Stimulated activated CD8-positive, alpha-beta memory T cell treated with anti-CD3 and anti-CD28 coated beads, Interleukin-4, amount 100 ng/mL, for 1 hour (primary cell): ENCODE data around the gene LIMK1.

Experiments used
- DNase-seq, 2 donors: peaks; one replicate each; pipeline ENCODE4 v3.0.0-alpha.2; 2020; ENCODE audit warnings: low read depth in 2 of 2, low spot score in 1 of 2

Gene LIMK1

DNA sequence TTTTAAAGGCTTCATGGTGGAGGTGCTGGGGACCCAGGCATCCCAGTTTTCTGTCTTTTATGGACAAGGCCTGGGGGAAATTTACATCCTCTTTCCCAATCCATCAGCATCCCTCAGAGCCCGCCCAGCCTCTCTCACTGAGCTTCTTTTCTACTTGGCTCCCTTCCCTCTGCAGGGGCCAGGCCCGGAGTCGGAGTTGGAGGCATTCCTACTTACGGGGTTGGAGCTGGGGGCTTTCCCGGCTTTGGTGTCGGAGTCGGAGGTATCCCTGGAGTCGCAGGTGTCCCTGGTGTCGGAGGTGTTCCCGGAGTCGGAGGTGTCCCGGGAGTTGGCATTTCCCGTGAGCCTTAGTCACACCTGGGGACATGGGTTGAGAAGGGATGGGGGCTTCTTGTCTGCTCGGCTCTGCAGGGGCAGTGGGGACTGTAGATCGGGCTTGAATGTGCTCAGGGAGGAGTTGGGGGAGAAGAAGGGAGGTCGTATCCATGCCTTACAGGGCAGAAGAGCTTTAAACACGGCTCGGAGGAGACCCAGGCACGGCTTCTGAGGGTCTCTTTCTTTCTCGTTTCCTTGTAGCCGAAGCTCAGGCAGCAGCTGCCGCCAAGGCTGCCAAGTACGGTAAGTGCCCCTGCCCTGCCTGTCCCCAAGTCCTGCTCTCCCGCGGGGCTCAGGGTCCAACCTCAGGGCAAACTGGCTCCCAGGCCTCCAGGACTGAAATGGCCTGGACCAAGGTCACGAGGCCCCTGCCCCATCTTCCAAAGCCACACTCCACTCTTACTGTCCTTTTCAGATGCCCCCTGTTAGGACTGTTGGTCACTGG, 27.3 kb upstream of the LIMK1 start:
- DNase-seq, result no peak

- no peak for DNase-seq
Measured at GRCh38 chr7:74057216-74057925, 26.2 kb upstream of the LIMK1 start.

DNA sequence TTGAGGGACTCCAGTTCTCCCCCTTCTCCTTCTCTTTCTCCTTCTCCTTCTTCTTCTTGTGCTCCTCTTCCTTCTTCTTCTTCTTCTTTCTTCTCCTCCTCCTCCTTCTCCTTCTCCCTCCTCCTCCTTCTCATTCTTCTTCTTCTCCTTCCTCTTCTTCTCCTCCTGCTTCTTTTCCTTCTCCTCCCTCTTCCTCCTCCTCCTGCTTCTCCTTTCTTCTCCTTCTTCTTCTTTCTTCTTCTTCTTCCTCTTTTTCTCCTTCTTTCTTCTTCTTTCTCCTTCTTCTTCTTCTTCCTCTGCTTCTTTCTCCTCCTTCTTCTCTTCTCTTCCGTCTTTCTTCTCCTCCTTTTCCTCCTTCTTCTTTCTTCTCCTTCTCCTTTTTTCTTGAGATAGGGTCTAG, 25.6 kb upstream of the LIMK1 start:
- no peak for DNase-seq

- DNase-seq, result no peak
Measured at GRCh38 chr7:74058486-74058885, 25.1 kb upstream of the LIMK1 start.

- no peak for DNase-seq
Measured at GRCh38 chr7:74059037-74059436, 24.6 kb upstream of the LIMK1 start.

DNA sequence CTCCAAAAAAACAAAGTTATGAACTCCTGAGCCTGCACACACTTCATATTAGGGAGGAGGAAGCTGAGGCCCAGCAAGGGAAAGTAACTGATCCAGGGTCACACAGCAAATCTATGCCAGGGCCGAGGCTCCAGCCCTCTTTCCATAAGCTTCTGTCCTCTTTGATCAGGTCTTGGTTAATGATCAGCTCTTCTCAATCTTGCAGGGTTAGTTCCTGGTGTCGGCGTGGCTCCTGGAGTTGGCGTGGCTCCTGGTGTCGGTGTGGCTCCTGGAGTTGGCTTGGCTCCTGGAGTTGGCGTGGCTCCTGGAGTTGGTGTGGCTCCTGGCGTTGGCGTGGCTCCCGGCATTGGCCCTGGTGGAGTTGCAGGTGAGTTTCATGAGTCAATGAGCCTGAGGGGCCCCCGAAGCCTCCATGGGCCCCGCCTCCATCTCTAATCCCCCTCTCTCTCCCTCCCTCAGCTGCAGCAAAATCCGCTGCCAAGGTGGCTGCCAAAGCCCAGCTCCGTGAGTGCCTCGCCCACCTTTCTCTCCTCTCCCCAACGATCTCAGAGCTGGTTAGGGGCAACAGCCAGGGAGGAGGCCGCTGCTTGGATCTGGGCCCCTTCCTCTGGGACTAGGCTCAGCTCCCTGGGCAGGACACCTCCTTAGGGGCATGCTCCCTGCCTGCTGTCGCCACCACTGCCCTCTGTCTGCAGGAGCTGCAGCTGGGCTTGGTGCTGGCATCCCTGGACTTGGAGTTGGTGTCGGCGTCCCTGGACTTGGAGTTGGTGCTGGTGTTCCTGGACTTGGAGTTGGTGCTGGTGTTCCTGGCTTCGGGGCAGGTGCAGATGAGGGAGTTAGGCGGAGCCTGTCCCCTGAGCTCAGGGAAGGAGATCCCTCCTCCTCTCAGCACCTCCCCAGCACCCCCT, 23.7 kb upstream of the LIMK1 start:
- DNase-seq, result no peak

DNA sequence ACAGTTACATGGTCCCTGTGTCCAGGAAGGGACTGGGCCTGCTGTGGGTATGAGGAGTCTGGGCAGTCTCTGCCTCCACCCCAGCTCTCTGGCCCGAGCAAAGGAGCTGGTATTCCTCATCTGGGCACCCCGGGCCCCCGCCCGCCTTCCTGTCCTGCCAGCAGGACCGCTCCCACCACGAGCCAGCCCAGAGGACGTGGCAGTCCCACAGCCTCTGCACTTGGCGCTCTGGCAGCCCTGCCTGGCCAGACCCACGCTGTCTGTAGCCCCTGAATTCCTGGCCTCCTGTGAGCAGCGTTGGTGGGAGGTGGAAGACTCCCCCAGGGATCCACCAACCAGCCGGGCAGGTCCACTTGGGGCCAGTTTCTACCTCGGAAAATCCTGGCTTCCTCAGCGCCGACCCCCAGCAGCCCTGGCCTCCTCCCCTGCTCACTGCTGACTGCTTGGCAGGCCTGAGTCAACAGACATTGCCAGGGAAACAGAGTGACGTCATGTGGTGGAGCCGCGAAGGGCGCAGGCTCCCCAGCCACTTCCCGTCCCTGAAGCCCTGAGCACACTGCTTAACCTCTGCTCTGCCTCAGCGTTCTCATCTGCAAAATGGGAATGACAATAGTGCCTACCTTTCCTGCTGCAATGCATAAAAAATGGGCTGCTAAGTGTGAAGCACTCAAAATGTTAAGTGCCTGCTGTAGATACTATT, 21.6 kb upstream of the LIMK1 start:
- peak; percentile 38 to 46 for DNase-seq

DNA sequence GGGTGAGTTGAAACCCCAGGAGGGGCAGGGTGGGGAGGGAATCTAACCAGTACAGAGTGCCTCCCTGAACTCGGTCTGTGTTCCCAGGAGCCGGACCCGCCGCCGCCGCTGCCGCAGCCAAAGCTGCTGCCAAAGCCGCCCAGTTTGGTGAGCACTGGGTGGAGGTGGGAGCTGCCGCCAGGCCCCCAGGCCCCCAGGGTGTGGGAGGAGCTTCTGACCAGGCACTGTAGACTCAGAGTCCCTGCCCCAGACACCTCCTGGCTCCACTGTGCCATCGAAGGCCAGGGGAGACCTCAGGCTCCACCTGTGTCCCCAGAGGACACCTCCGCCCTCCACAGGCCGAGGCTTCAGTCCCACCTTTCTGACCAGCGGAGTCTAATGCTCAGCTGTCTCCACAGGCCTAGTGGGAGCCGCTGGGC, 20.4 kb upstream of the LIMK1 start:
- no peak for DNase-seq

DNA sequence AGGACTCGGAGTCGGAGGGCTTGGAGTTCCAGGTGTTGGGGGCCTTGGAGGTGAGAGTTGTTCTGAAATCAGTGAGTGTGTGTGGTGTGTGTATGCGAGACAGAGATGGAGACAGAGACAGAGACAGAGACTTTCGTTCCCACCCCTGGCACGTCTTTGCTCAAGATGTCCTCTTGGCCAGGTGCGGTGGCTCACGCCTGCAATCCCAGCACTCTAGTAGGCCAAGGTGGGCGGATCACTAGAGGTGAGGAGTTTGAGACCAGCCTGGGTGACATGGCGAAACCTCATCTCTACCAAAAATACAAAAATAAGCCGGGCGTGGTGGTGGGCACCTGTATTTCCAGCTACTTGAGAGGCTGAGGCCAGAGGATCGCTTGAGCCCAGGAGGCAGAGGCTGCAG, 20.0 kb upstream of the LIMK1 start:
- DNase-seq, result no peak

DNA sequence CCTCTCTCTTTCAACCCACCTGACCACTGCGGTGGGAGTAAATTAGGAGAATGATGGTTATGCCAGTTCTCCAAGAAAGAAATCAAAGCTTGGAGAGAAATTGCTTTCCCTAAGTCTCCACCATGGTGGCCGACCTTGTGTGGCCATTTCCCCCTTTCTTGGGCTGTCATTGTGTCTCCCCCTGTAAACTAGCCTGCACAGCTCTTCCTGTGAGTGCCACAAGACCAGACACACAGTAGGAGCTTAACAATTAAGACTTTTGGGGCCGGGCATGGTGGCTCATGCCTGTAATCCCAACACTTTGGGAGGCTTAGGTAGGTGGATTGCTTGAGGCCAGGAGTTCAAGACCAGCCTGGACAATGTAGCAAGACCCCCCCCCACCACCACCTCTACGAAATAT, 18.9 kb upstream of the LIMK1 start:
- DNase-seq, result no peak

DNA sequence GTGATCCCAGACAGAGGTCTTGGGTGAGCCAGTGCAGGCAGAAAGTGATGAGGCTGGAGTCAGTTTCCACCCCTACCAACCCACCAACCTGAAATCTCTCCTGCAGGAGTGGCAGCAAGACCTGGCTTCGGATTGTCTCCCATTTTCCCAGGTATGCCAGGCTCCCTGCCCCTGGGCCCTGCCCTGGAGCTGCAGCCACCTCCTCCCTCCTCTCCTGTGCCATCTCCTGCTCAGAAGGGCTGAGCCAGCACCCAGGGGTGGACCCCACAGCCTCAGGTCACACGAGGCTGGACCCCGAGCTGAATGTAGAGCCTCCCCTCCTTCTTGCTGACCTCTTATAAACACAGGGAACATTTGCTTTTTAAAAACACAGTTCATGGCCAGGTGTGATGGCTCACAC, 17.0 kb upstream of the LIMK1 start:
- DNase-seq, result no peak

DNA sequence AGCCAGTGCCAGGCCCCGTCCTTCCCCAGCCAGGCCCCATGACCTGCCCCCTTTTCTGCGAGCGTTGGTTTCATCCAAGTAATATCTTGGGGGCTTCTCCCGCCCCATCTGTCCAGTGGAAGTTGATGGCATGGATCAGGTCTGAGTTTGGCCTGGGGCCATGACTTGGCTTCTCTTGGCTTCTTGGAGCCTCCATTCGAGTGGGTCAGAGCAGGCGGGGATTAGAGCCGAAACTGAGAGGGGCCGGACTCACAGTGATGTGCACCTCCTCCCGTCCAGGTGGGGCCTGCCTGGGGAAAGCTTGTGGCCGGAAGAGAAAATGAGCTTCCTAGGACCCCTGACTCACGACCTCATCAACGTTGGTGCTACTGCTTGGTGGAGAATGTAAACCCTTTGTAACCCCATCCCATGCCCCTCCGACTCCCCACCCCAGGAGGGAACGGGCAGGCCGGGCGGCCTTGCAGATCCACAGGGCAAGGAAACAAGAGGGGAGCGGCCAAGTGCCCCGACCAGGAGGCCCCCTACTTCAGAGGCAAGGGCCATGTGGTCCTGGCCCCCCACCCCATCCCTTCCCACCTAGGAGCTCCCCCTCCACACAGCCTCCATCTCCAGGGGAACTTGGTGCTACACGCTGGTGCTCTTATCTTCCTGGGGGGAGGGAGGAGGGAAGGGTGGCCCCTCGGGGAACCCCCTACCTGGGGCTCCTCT, 15.1 kb upstream of the LIMK1 start:
- no peak for DNase-seq

DNA sequence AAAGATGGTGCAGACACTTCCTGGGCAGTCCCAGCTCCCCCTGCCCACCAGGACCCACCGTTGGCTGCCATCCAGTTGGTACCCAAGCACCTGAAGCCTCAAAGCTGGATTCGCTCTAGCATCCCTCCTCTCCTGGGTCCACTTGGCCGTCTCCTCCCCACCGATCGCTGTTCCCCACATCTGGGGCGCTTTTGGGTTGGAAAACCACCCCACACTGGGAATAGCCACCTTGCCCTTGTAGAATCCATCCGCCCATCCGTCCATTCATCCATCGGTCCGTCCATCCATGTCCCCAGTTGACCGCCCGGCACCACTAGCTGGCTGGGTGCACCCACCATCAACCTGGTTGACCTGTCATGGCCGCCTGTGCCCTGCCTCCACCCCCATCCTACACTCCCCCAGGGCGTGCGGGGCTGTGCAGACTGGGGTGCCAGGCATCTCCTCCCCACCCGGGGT, 14.5 kb upstream of the LIMK1 start:
- DNase-seq, result no peak

DNA sequence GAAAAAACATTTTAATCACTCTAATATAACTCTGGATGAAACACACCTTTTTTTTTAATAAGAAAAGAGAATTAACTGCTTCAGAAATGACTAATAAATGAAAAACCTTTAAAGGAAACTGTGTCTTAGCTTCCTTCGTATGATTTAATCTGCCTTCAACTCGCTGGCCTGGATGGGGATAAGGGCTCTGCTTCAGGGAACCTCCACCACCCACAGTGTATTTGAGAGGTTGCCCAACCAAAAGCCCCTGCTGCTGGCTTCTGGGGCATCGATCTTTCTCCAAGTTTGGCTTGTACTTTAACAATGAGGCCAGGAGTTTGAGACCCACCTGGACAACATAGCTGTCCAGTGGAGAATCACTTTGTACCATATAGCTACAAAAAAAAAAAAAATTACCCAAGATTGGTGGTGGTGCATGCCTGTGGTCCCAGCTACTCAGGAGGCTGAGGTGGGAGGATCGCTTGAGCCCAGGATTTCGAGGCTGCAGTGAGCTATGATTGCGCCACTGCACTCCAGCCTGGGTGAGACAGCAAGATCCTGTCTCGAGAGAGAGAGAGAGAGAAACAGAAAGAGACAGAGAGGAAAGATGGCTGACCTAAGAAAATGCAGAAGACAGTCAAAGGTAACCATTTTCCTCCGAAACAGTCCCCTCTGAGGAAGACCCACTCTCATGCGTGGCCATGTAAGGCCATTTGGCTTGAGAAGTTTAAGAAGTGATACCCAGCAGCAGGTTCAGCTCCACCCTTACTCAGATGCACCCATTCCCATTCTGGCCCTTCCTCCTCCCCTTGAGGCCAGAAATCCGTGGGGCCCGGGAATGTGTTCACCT, 13.6 kb upstream of the LIMK1 start:
- DNase-seq, result no peak

GRCh38 chr7:74070619-74070921, 13.0 kb upstream of the LIMK1 start:
- no peak for DNase-seq

- DNase-seq, result no peak
Measured at GRCh38 chr7:74071121-74071520, 12.5 kb upstream of the LIMK1 start.

GRCh38 chr7:74074770-74075169, 8.8 kb upstream of the LIMK1 start:
- no peak for DNase-seq

DNA sequence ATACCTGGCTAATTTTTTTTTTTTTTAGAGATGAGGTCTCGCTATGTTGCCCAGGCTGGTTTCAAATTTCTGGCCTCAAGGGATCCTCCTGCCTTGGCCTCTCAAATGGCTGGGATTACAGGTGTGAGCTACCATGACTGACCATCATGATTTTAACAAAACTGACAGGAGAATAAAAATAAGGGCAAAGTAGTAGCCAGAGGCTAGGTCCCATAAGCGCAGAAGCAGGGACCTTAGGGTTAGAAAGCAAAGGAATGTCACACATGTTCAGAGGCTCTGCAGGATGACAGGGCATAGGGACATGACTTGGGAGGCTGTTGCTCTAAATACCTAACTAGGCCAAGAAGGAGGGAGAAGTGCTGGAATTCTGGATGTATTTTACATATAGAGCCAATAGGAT, 5.1 kb upstream of the LIMK1 start:
- no peak for DNase-seq

DNA sequence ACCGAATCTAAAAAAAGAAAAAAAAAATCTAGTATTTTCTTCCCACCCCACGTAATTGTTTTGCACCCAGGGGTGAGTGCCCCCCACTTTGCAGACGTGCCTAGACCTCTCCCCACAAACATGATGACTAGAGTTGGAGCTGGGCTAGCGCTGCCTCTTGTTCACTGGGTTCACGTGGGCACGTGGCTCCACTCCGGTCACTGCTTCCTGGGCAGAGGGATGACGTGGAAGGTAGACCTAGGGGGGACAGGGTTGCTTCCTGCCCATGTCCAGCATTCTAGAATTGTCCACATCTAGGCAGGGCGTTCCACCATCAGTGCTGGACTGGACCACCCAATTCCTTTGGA, 861 bp upstream of the LIMK1 start:
- DNase-seq, result no peak
